HG03520 (cell line): ENCODE data around the gene ADGRG1.

Experiments
- ATAC-seq: cut with Tn5 transposase; IDR thresholded peaks from one replicate; pipeline ENCODE4 v1.9.1; 2021; ENCODE audit warnings: mild to moderate bottlenecking, moderate library complexity; ENCODE audit not compliant: unreplicated experiment

The ADGRG1 gene

DNA sequence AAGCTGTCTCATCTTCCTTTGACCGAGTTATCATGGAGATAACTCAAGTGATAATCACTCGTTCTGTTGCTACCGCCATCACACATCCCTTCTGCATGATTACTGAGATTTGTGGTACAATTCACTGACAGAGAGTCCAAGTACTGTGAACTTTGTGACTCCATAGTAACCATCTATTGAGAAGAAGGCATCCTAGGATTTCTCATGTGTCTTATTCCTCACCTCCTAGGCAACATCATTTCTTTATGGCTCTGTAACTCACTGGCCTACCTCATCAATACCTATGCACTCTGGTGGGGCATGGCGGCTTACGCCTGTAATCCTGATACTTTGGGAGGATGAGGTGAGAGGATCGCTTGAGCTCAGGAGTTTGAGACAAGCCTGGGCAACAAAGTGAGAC, 85.6 kb downstream of the ADGRG1 start:
- ATAC-seq, result no peak
